Liver (tissue), 3 donors: ENCODE results near the gene CDH15.

Experiments
- CTCF ChIP-seq: fragments of 150-350 bp; IDR thresholded peaks from 2 replicates; pipeline ENCODE4 v1.5.1; 2017; ENCODE audit warnings: improper control_type of control experiment, low read depth, low read length; ENCODE audit not compliant: missing input control
- RAD21 ChIP-seq, 2 donors: IDR thresholded peaks; 2 replicates each; pipeline ENCODE4 v1.6.1; 2016; ENCODE audit warnings: antibody characterized with exemption in 2 of 2, mild to moderate bottlenecking in 2 of 2
- TAF1 ChIP-seq: conservative IDR thresholded peaks from 2 replicates; pipeline ENCODE4 v1.6.1; 2016; ENCODE audit warnings: antibody characterized with exemption, mild to moderate bottlenecking
- TF ChIP-seq, protein P1 (sequence below): IDR thresholded peaks from 2 replicates; pipeline ENCODE4 v1.6.1; 2016; ENCODE audit warnings: antibody characterized with exemption
- donor health status: healthy.
- donor health status: healthy.

- no peak for TF ChIP-seq RAD21 (IDR thresholded peaks at IDR 0.05)
- no peak for TF ChIP-seq CTCF
- TF ChIP-seq TAF1 = no peak
- TF ChIP-seq, protein P1, sequence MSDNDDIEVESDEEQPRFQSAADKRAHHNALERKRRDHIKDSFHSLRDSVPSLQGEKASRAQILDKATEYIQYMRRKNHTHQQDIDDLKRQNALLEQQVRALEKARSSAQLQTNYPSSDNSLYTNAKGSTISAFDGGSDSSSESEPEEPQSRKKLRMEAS = no peak
These were observed 4.7 kb downstream of the CDH15 start for GRCh38 chr16:89176147-89176690.
